GM12878 (cell line): ENCODE results near the gene APOBEC3B. TPM values are rescaled to one million over a fixed set of nuclear protein-coding genes. Genes with fewer than 3 reads are reported as not detected.

ENCODE experiments used
- ATAC-seq: fragments of 200-7000 bp; cut with Tn5 transposase; 3 replicates; pipeline ENCODE4 v1.9.1; 2020; ENCODE audit warnings: mild to moderate bottlenecking, moderate library complexity
- BruUV-seq: library from RNA; stranded (reverse); fragments of 400-500 nt; replicated peaks from 2 replicates; lab custom pipeline; 2021; lab: Mats Ljungman, UMichigan
- CTCF ChIA-PET: fragments of 300-600 bp; sonication (Branson Sonifier 250); formaldehyde crosslinking; extraction: SDS; loops from one replicate; lab custom pipeline; 2021; ENCODE audit warnings: inconsistent platforms; lab: Yijun Ruan, JAX
- POLR2A ChIA-PET: fragments of 350-600 bp; formaldehyde crosslinking; extraction: SDS; loops from one replicate; lab custom pipeline; 2021; ENCODE audit warnings: inconsistent platforms; lab: Charles Lee
- RAD21 ChIA-PET: fragments of 300-600 bp; sonication (Branson Sonifier 250); formaldehyde crosslinking; loops from one replicate; lab custom pipeline; 2023; ENCODE audit warnings: antibody characterized with exemption; ENCODE audit not compliant: unreplicated experiment; lab: Charles Lee
- SMC1A ChIA-PET: fragments of 300-600 bp; sonication (Branson Sonifier 250); formaldehyde crosslinking; loops from one replicate; lab custom pipeline; 2023; ENCODE audit not compliant: unreplicated experiment, uncharacterized antibody; lab: Charles Lee
- DNase-seq: peaks from one replicate; pipeline ENCODE4 v3.0.0-alpha.2; 2011; ENCODE audit warnings: low read depth, low spot score
- FAIRE-seq: peaks from 3 replicates; lab custom pipeline; 2011; peaks lifted over from hg19 to GRCh38; lab: Jason Lieb, UNC
- H2AFZ ChIP-seq: 2 replicates; pipeline ENCODE4 v1.6.0; 2011; ENCODE audit warnings: low read depth, low read length, control low read depth; ENCODE audit not compliant: control insufficient read depth
- H3K27ac ChIP-seq: 2 replicates; pipeline ENCODE4 v1.5.1; 2011; ENCODE audit warnings: control low read depth; ENCODE audit not compliant: control insufficient read depth, insufficient read depth
- H3K27me3 ChIP-seq, 2 experiments: replicated peaks in 1 of 2; 2 replicates each; pipeline versions ENCODE4 v1.6.0 to v1.6.1; 2011; ENCODE audit warnings: low read length in 1 of 2; ENCODE audit not compliant: control insufficient read depth in 2 of 2, insufficient read depth in 2 of 2
- H3K36me3 ChIP-seq, 2 experiments: 2 replicates each; pipeline ENCODE4 v1.5.1; 2011; ENCODE audit warnings: low read length in 1 of 2; ENCODE audit not compliant: control insufficient read depth in 2 of 2, insufficient read depth in 2 of 2
- H3K4me1 ChIP-seq: 2 replicates; pipeline ENCODE4 v1.6.1; 2011; ENCODE audit warnings: mild to moderate bottlenecking, low read length, moderate library complexity, mixed read lengths; ENCODE audit not compliant: control insufficient read depth, insufficient read depth
- H3K4me2 ChIP-seq: 2 replicates; pipeline ENCODE4 v1.6.0; 2011; ENCODE audit warnings: control low read depth; ENCODE audit not compliant: control insufficient read depth, insufficient read depth
- H3K4me3 ChIP-seq: fragments of 200-600 bp; sonication (generic); 2 replicates; pipeline ENCODE4 v1.5.1; 2016
- H3K79me2 ChIP-seq: 2 replicates; pipeline ENCODE4 v1.6.0; 2011; ENCODE audit warnings: low read length; ENCODE audit not compliant: control insufficient read depth, insufficient read depth
- H3K9ac ChIP-seq: 2 replicates; pipeline ENCODE4 v1.8.0; 2011; ENCODE audit warnings: low read length, control low read depth, mixed read lengths; ENCODE audit not compliant: control insufficient read depth, insufficient read depth
- H3K9me3 ChIP-seq: replicated peaks from 3 replicates; pipeline ENCODE4 v1.5.1; 2011; ENCODE audit warnings: mild to moderate bottlenecking, low read length; ENCODE audit not compliant: control insufficient read depth, insufficient read depth
- H4K20me1 ChIP-seq: 2 replicates; pipeline ENCODE4 v1.6.0; 2011; ENCODE audit not compliant: control insufficient read depth, insufficient read depth
- BCL11A ChIP-seq: IDR thresholded peaks from 2 replicates; pipeline ENCODE4 v1.6.1; 2011; ENCODE audit warnings: low read depth, low read length
- CBX5 ChIP-seq: sonication (generic); IDR thresholded peaks from 2 replicates; pipeline ENCODE4 v1.6.1; 2016; ENCODE audit warnings: low read depth, moderate library complexity, mild to moderate bottlenecking, inconsistent platforms
- EED ChIP-seq: sonication (generic); IDR thresholded peaks from 2 replicates; pipeline ENCODE4 v1.6.1; 2016; ENCODE audit warnings: antibody characterized with exemption, low read depth
- NR2C1 ChIP-seq: fragments of 450-650 bp; IDR thresholded peaks from 2 replicates; pipeline ENCODE4 v1.6.1; 2017; ENCODE audit warnings: antibody characterized with exemption, mild to moderate bottlenecking, moderate library complexity
- SIN3A ChIP-seq: IDR thresholded peaks from 2 replicates; pipeline ENCODE4 v1.6.1; 2012; ENCODE audit warnings: low read depth, low read length, improper control_type of control experiment
- WGBS: methylation state at CpG from one replicate; pipeline ENCODE4 v1.1.6; 2016; ENCODE audit warnings: low lambda C conversion rate; ENCODE audit not compliant: insufficient replicate concordance, insufficient coverage; ENCODE audit errors: missing lambda C conversion rate; 5-methylcytosine and 5-hydroxymethylcytosine counted together
- in situ Hi-C: fragments of 300-500 bp; cut with MboI; formaldehyde crosslinking; loops from 9 replicates; pipeline ENCODE4 v1.14.3; 2018; ENCODE audit warnings: mixed read lengths
- intact Hi-C: fragments of 100-400 bp; cut with micrococcal nuclease; formaldehyde crosslinking; loops from one replicate; pipeline ENCODE4 v1.14.2; 2022; ENCODE audit not compliant: unreplicated experiment
- polyA plus RNA-seq, 11 experiments: library from polyadenylated mRNA; depleted of rRNA in 4 of 11; unstranded in 6 of 11; stranded (reverse) in 5 of 11; fragments of >200 nt; fragmentation: Nextera tagmentation in 4 of 11; fragmentation: Illumina TruSeq in 1 of 11; extraction: Ambion mirVana in 4 of 11; extraction: Trizol in 1 of 11; gene quantifications; 1 replicate in 1 of 11; 2 replicates in 10 of 11; pipeline versions ENCODE4 v1.2.1 to v1.2.3, GENCODE V29; 2011 to 2016; ENCODE audit warnings: inconsistent platforms in 2 of 11, missing spikeins in 2 of 11, low read depth in 1 of 11
- total RNA-seq, 4 experiments: library from RNA; depleted of rRNA in 3 of 4; stranded (reverse); fragments of >200 nt in 3 of 4; fragmentation: Illumina TruSeq in 1 of 4; extraction: Trizol in 1 of 4; gene quantifications; 2 replicates each; pipeline versions ENCODE4 v1.2.1 to v1.2.3, GENCODE V29; 2013 to 2021

The APOBEC3B gene
- total and polyA plus RNA-seq, 10 of the 15 experiments (the other 5 are each of a cell fraction or from before 2014, with no cell fraction given) = 2.4 to 75.1 (median 30.9) TPM

DNA sequence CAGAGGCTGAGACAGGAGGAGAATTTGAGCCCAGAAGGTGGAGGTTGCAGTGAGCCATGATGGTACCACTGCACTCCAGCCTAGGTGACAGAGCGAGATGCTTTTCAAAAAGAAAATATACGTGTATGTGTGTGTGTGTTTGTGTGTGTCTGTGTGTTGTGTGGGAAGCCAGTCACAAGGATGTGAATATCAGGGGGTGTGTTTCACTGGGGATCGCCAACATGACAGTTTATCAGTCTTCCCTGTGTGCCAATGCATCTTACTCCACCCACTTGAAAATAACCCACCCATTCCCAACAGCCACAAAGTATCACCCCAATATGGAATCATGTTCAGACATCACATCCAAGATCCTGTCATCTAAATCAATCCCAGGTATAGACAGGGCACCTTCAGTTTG is 10.4 kb upstream of the APOBEC3B start:
- H2AFZ ChIP-seq = no peak overlapping the region
- TF ChIP-seq SIN3A (no peak), BCL11A (no peak)
- no peak overlapping the region for H3K4me3 ChIP-seq
- H3K79me2 ChIP-seq = no peaks in the 10 kb centered on the region
- FAIRE-seq (no peak), DNase-seq (no peak), ATAC-seq (no peak)
- in situ Hi-C loops (no loop called here), intact Hi-C loops (no loop called here)
- H3K36me3 ChIP-seq = no peaks in the 10 kb centered on the region
- H3K9ac ChIP-seq = no peak overlapping the region
- H3K27me3 ChIP-seq = no peaks in the 10 kb centered on the region; a peak in 1 of 4 replicates
- WGBS = 67% methylated on average over 3 of the region's 3 CpGs
- RAD21 ChIA-PET = interaction anchor here (0.7 to 5.2 kb wide), 4 partner anchors 33 to 201 kb away, joined by 3 to 39 read pairs (median 6); no protein-coding TSS in a partner anchor
- H3K27ac ChIP-seq = no peak overlapping the region
- CTCF ChIA-PET = interaction anchor here (0.5 to 7.8 kb wide), 8 partner anchors 10 to 101 kb away, joined by 3 to 73 read pairs (median 3); partner anchors contain the start of gene CBX6
- H3K4me2 ChIP-seq = no peak overlapping the region
- H4K20me1 ChIP-seq = no peaks in the 10 kb centered on the region
- SMC1A ChIA-PET = interaction anchor here (0.6 to 6.9 kb wide), 4 partner anchors 10 to 148 kb away, joined by 4 to 50 read pairs (median 8); partner anchors contain the start of gene CBX6
- POLR2A ChIA-PET = interaction anchor here (0.6 kb wide), 1 partner anchor 84 kb away, joined by 5 read pairs; no protein-coding TSS in a partner anchor
- BruUV-seq = no TSS peak
- no peaks in the 10 kb centered on the region for H3K9me3 ChIP-seq
- peaks cover 9% of the 10 kb centered on the region for H3K4me1 ChIP-seq

DNA sequence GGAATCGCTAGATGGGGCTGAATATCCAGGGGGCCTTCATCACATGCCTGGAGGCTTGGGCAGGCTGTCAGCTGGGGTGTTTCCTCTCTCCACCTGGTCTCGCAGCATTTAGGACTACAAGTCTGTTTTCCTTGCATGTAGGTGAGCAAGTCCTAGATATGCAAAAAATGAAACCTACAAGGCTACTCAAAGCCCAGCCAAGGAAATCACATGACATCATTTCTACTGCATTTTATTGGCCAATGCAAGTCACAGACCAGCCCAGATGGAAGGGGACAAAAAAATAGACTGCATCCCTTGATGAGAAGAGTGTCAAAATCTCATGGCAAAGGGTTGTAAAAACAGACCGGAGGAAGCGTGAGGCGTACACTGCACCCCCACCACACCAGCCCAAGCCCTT is 9.6 kb upstream of the APOBEC3B start:
- WGBS = 59% methylated on average over 5 of the region's 5 CpGs
- TF ChIP-seq CBX5 (no peak), EED (no peak), NR2C1 (no peak)
- CTCF ChIA-PET = interaction anchor here (0.7 to 7.8 kb wide), 7 partner anchors 9 to 102 kb away, joined by 3 to 73 read pairs (median 5); partner anchors contain the start of gene CBX6

More for the DNA sequence above, 9.6 kb upstream of the APOBEC3B start:
- in situ Hi-C loops (no loop called here), intact Hi-C loops (no loop called here)
- Histone ChIP-seq H3K9me3 (no peaks in the 10 kb centered on the region), H3K4me3 (no peak overlapping the region), H3K79me2 (no peaks in the 10 kb centered on the region), H3K4me2 (no peak overlapping the region), H3K4me1 (peaks cover 8% of the 10 kb centered on the region), H3K36me3 (no peaks in the 10 kb centered on the region), H3K27me3 (no peaks in the 10 kb centered on the region; a peak in 1 of 4 replicates), H3K27ac (no peak overlapping the region), H2AFZ (no peak overlapping the region), H4K20me1 (no peaks in the 10 kb centered on the region), H3K9ac (no peak overlapping the region)
- ChIA-PET RAD21 (interaction anchor here (0.7 to 5.2 kb wide), 3 partner anchors 12 to 102 kb away, joined by 4 to 39 read pairs (median 9); no protein-coding TSS in a partner anchor), POLR2A (interaction anchor here (0.6 to 1.8 kb wide), 2 partner anchors 9 to 85 kb away, joined by 5 read pairs; partner anchors contain the start of gene APOBEC3B), SMC1A (interaction anchor here (1.6 to 6.9 kb wide), 2 partner anchors 31 to 103 kb away, joined by 4 to 50 read pairs; no protein-coding TSS in a partner anchor)
- ATAC-seq = no peak
- no peak for DNase-seq
- no peak for FAIRE-seq
- no TSS peak for BruUV-seq
